Fibroblast of lung (primary cell): ENCODE measurements around the gene DUT.

ENCODE experiments used
- CTCF ChIP-seq, 2 donors: IDR thresholded peaks in 1 of 2; conservative IDR thresholded peaks in 1 of 2; 1 replicate in 1 of 2; 2 replicates in 1 of 2; pipeline ENCODE4 v1.5.1; 2011 to 2012; ENCODE audit warnings: low read length in 2 of 2, control low read depth in 1 of 2, inconsistent platforms in 1 of 2, low read depth in 1 of 2, mild to moderate bottlenecking in 1 of 2
- EZH2 ChIP-seq: IDR thresholded peaks from 2 replicates; pipeline ENCODE4 v1.5.1; 2012; ENCODE audit warnings: low read length, control low read depth, mild to moderate bottlenecking; ENCODE audit errors: missing control alignments

- no peak for TF ChIP-seq EZH2
- no peak for TF ChIP-seq CTCF (conservative IDR thresholded peaks at IDR 0.05 in 1 of 2, IDR thresholded peaks at IDR 0.05 in 1 of 2; ENCODE audit: low read depth in 1 of 2, low read length in 2 of 2)
These were observed 14.0 kb upstream of the DUT start for GRCh38 chr15:48317221-48317620.
